HEK293T (cell line): Measurements from ENCODE around the gene SNX12.

ENCODE experiments used
- ELF4 ChIP-seq: fragments of 450-650 bp; IDR thresholded peaks from 2 replicates; pipeline ENCODE4 v1.6.1; 2017; ENCODE audit warnings: antibody characterized with exemption
- LEF1 ChIP-seq: fragments of 450-650 bp; IDR thresholded peaks from 2 replicates; pipeline ENCODE4 v1.6.1; 2017; ENCODE audit warnings: mild to moderate bottlenecking, borderline replicate concordance
- TARDBP ChIP-seq: fragments of 450-650 bp; IDR thresholded peaks from 2 replicates; pipeline ENCODE4 v1.6.1; 2016

- TF ChIP-seq LEF1 (no peak), TARDBP (no peak), ELF4 (no peak)
These were observed 14.1 kb upstream of the SNX12 start for GRCh38 chrX:71082124-71082647.
